NCI-H446 treated with DMSO at 0.1 percent for 48 hours (cell line): ENCODE measurements around the gene VASH1.

Experiments used
- DNase-seq: peaks from one replicate; lab custom pipeline; 2025; lab: John Stamatoyannopoulos, UW

Gene VASH1

GRCh38 chr14:76832503-76832988, 71.3 kb downstream of the VASH1 start:
- no peak for DNase-seq
